OCI-LY7 (cell line): ENCODE data around the gene RNU1-4. TPM values are rescaled to one million over a fixed set of nuclear protein-coding genes. Genes with fewer than 3 reads are reported as not detected.
"Not testable (repeated sequence)": the region's sequence is repeated elsewhere in the genome, so short reads cannot be mapped to it uniquely, and the experiment has no call there.

Source experiments
- BruUV-seq: library from RNA; stranded (reverse); fragments of 400-500 nt; replicated peaks from 2 replicates; lab custom pipeline; 2021; lab: Mats Ljungman, UMichigan
- CTCF ChIA-PET: fragments of 300-600 bp; sonication (Branson Sonifier 250); formaldehyde crosslinking; loops from one replicate; lab custom pipeline; 2022; ENCODE audit warnings: antibody characterized with exemption; ENCODE audit not compliant: unreplicated experiment; lab: Charles Lee
- POLR2A ChIA-PET: fragments of 300-600 bp; sonication (Branson Sonifier 250); formaldehyde crosslinking; loops from one replicate; lab custom pipeline; 2022; ENCODE audit warnings: antibody characterized with exemption; lab: Charles Lee
- DNase-seq: peaks from one replicate; pipeline ENCODE4 v3.0.0-alpha.2; 2015; ENCODE audit warnings: low spot score
- H2AFZ ChIP-seq: fragments of 200-600 bp; sonication (generic), shearing (Covaris generic); 2 replicates; pipeline ENCODE4 v1.6.1; 2014; ENCODE audit warnings: mild to moderate bottlenecking, antibody characterized with exemption, low read length, moderate library complexity
- H3K27ac ChIP-seq: fragments of 200-600 bp; sonication (generic); 2 replicates; pipeline ENCODE4 v1.5.1; 2014; ENCODE audit warnings: mixed run types, low read depth, mild to moderate bottlenecking, moderate library complexity, low read length, inconsistent platforms; ENCODE audit not compliant: poor library complexity, severe bottlenecking
- H3K36me3 ChIP-seq: fragments of 200-600 bp; sonication (generic); 2 replicates; pipeline ENCODE4 v1.6.1; 2014; ENCODE audit warnings: mild to moderate bottlenecking, antibody characterized with exemption, low read length, moderate library complexity, mixed read lengths; ENCODE audit not compliant: insufficient read depth
- H3K4me1 ChIP-seq: fragments of 200-600 bp; sonication (generic); 2 replicates; pipeline ENCODE4 v1.5.1; 2014; ENCODE audit warnings: mild to moderate bottlenecking, low read length; ENCODE audit not compliant: insufficient read depth, poor library complexity, severe bottlenecking
- H3K4me2 ChIP-seq: fragments of 200-600 bp; sonication (generic); 2 replicates; pipeline ENCODE4 v1.6.1; 2014; ENCODE audit warnings: mild to moderate bottlenecking, low read length
- H3K4me3 ChIP-seq: fragments of 200-600 bp; sonication (generic); 2 replicates; pipeline ENCODE4 v1.5.1; 2014; ENCODE audit warnings: mild to moderate bottlenecking, low read depth, low read length; ENCODE audit not compliant: poor library complexity, severe bottlenecking
- H3K79me2 ChIP-seq: fragments of 200-600 bp; sonication (generic); 2 replicates; pipeline ENCODE4 v1.6.1; 2016; ENCODE audit warnings: low read depth, mild to moderate bottlenecking, low read length, moderate library complexity, mixed read lengths; ENCODE audit not compliant: insufficient read depth
- H3K9me2 ChIP-seq: fragments of 200-600 bp; sonication (generic); 2 replicates; pipeline ENCODE4 v1.6.1; 2016; ENCODE audit warnings: mild to moderate bottlenecking, low read length, mixed read lengths; ENCODE audit not compliant: insufficient read depth
- H3K9me3 ChIP-seq: fragments of 200-600 bp; sonication (generic); 2 replicates; pipeline ENCODE4 v1.6.1; 2014; ENCODE audit warnings: mild to moderate bottlenecking, mixed run types, low read length, mixed read lengths
- H4K20me1 ChIP-seq: fragments of 200-600 bp; sonication (generic); 2 replicates; pipeline ENCODE4 v1.6.1; 2014; ENCODE audit warnings: mild to moderate bottlenecking, antibody characterized with exemption, low read length, moderate library complexity, mixed read lengths; ENCODE audit not compliant: insufficient read depth
- CTCF ChIP-seq: fragments of 200-600 bp; sonication (generic); conservative IDR thresholded peaks from 2 replicates; pipeline ENCODE4 v1.5.1; 2014; ENCODE audit warnings: mild to moderate bottlenecking, antibody characterized with exemption, low read length, moderate library complexity, mixed read lengths
- EZH2phosphoT487 ChIP-seq: fragments of 200-600 bp; sonication (generic); IDR thresholded peaks from 2 replicates; pipeline ENCODE4 v1.6.1; 2018; ENCODE audit warnings: low read depth, borderline replicate concordance, mild to moderate bottlenecking, mixed run types, antibody characterized with exemption, low read length, moderate library complexity, mixed read lengths
- intact Hi-C: fragments of 100-400 bp; cut with micrococcal nuclease; formaldehyde crosslinking; loops from one replicate; pipeline ENCODE4 v1.10.0; 2022; ENCODE audit not compliant: unreplicated experiment
- total RNA-seq, 2 experiments: library from RNA; depleted of rRNA in 1 of 2; stranded (reverse); fragments of >200 nt in 1 of 2; shearing (Covaris generic) in 1 of 2; gene quantifications; 2 replicates each; pipeline ENCODE4 v1.2.3, GENCODE V29; 2014 to 2022

Gene RNU1-4
- total RNA-seq, 2 experiments from 2014 or later, result under 0.01 to 1,968 TPM

DNA sequence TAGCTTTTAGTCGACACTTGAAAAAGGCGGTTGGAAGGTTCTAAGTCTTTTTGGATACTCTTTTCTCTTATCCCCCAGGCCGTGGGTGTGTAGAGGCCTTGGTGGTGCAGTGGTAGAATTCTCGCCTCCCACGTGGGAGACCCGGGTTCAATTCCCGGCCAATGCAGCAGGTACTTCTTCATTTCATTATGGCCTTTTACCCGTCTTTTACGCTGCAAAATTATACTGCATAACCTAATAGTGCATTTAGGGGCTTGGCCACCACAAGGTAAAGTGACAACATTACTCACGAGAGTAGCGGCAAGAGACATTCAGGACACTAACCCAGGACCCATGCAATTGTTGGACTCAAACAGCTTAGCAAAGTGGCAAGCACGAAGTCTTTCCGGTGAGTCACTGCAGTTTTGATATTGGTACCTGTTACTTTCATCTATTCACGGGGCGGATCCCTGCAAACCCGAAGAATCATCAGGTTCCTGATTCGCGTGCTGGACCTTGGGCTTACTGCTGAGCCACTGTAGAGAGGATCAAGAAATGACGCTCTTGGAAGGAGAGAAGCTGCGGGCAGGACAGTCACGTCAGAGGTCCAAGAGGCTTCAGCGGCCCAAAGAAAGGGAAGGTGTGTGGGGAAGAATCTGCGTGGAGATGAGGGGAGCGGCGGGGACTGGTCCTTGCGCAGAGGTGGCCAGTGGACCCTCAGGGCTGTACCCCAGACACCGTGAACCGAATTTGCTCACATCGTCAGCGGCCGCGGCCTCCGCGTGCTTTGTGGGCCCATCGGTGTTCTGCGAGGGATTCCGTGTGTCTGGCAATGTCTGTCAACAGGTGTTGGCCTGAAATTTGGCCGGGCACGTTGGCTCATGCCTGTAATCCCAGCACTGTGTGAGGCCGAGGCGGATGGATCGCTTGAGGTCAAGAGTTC, 12.9 kb upstream of the RNU1-4 start:
- Histone ChIP-seq H3K79me2 (no peaks in the 10 kb centered on the region), H3K9me2 (no peaks in the 10 kb centered on the region), H2AFZ (no peak overlapping the region), H4K20me1 (no peaks in the 10 kb centered on the region), H3K27ac (no peak overlapping the region), H3K36me3 (no peaks in the 10 kb centered on the region), H3K9me3 (no peaks in the 10 kb centered on the region), H3K4me3 (no peak overlapping the region), H3K4me2 (no peak overlapping the region; the same call in 1 of the 2 replicates), H3K4me1 (peaks cover 4% of the 10 kb centered on the region)
- peak; percentile 53 for DNase-seq
- no TSS peak for BruUV-seq
- TF ChIP-seq CTCF (no peak), EZH2phosphoT487 (0 out of 2 replicates have a peak, but pooled peaks have one; percentile 24)
- intact Hi-C loops, result loop anchor here (10.0 kb wide), 1 partner anchor 183 kb away; no protein-coding TSS in a partner anchor
- ChIA-PET CTCF (no interaction called here), POLR2A (interaction anchor here (0.6 kb wide), 2 partner anchors 223 to 362 kb away, joined by 3 read pairs; no protein-coding TSS in a partner anchor)

GRCh38 chr1:16728243-16728949, 11.9 kb upstream of the RNU1-4 start:
- DNase-seq, BruUV-seq, POLR2A ChIA-PET, H3K4me1 ChIP-seq, H3K27ac ChIP-seq, H4K20me1 ChIP-seq, H3K79me2 ChIP-seq, H3K4me3 ChIP-seq, H3K9me2 ChIP-seq, CTCF ChIA-PET, H3K9me3 ChIP-seq, H2AFZ ChIP-seq, H3K36me3 ChIP-seq: not testable (repeated sequence)
- intact Hi-C loops, result loop anchor here (10.0 kb wide), 1 partner anchor 184 kb away; no protein-coding TSS in a partner anchor
- H3K4me2 ChIP-seq, result peak overlapping the region; percentile 0; the same call in 1 of the 2 replicates

DNA sequence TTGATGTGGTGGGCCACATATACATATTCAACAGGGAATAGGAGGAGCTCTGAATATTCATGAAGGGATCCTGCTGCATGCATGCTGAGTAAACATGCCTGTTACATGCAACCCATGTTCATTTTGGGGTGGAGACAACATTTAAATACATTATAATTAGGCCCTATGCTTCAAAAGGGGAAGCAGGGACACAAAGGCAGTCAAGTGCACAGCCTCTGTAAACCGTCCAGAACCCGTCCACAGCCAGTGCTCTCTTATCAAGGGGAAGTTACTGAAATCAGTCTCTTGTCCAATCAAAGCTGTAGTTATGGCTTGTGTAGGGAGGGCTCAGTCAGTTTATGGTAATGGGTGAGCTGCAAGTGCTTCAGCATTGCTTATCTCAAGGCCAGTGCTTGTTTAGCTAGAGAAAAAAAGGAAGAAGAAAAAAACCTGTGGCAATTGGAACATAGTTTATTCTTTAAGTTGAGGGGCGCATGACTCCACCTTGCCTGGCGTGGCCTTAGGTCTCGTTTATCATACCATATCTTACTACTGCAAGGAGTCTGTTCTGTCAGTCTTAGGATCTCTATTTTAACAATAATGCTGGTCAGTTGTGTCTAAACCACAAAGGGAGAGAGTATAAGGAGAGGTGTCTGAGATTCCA, 7.9 kb upstream of the RNU1-4 start:
- H3K36me3 ChIP-seq, DNase-seq, H3K9me2 ChIP-seq, BruUV-seq, intact Hi-C loops, POLR2A ChIA-PET, H3K4me3 ChIP-seq, H4K20me1 ChIP-seq, H3K79me2 ChIP-seq, H3K4me1 ChIP-seq, H3K9me3 ChIP-seq, H2AFZ ChIP-seq, H3K4me2 ChIP-seq, CTCF ChIA-PET: not testable (repeated sequence)
- peak overlapping the region; percentile 35 for H3K27ac ChIP-seq

GRCh38 chr1:16741230-16741629, 914 bp downstream of the RNU1-4 start:
- H3K9me3 ChIP-seq, intact Hi-C loops, POLR2A ChIA-PET, H3K9me2 ChIP-seq, H3K4me1 ChIP-seq, H3K79me2 ChIP-seq, H4K20me1 ChIP-seq, BruUV-seq, CTCF ChIA-PET, H2AFZ ChIP-seq, H3K36me3 ChIP-seq, H3K4me3 ChIP-seq, DNase-seq, H3K4me2 ChIP-seq, H3K27ac ChIP-seq: not testable (repeated sequence)

- H4K20me1 ChIP-seq, H3K4me3 ChIP-seq, H2AFZ ChIP-seq, POLR2A ChIA-PET, H3K9me2 ChIP-seq, H3K79me2 ChIP-seq, H3K27ac ChIP-seq, intact Hi-C loops, H3K9me3 ChIP-seq, BruUV-seq, CTCF ChIA-PET, DNase-seq, H3K4me2 ChIP-seq, H3K4me1 ChIP-seq, H3K36me3 ChIP-seq: not testable (repeated sequence)
Measured at GRCh38 chr1:16747660-16748059, 7.3 kb downstream of the RNU1-4 start.
